ENCODE measurements around the gene DHRS2. TPM values are rescaled to one million over a fixed set of nuclear protein-coding genes. Genes with fewer than 3 reads are reported as not detected.
"Not testable (repeated sequence)": the region's sequence is repeated elsewhere in the genome, so short reads cannot be mapped to it uniquely, and the experiment has no call there.

The DHRS2 gene
- polyA plus RNA-seq (2013, experiment 1 of 2; ENCODE audit: insufficient read length) = 0.68 TPM
- polyA plus RNA-seq (2013, experiment 2 of 2; ENCODE audit: insufficient read length) = 0.17 TPM

GRCh38 chr14:23636317-23637211 lies at the start of gene DHRS2:
Gene DHRS2 (plus strand): TSS chr14:23636364. CDS start chr14:23638865, 2,501 bp downstream.
- no peak for DNase-seq

GRCh38 chr14:23588884-23589598 lies 47.1 kb upstream of the DHRS2 start:
- DNase-seq = peak; percentile 85

- no peak for DNase-seq
These were observed 46.6 kb upstream of the DHRS2 start for GRCh38 chr14:23589606-23590005.

GRCh38 chr14:23590198-23590597 lies 46.0 kb upstream of the DHRS2 start:
- no peak for DNase-seq

- DNase-seq = not testable (repeated sequence)
These were observed 42.0 kb upstream of the DHRS2 start for GRCh38 chr14:23594191-23594590.

- no peak for DNase-seq
These were observed 35.8 kb upstream of the DHRS2 start for GRCh38 chr14:23600322-23600707.

GRCh38 chr14:23600806-23601205 lies 35.4 kb upstream of the DHRS2 start:
- DNase-seq = no peak

- no peak for DNase-seq
These were observed 34.7 kb upstream of the DHRS2 start for GRCh38 chr14:23601424-23601823.

- no peak for DNase-seq
These were observed 34.4 kb upstream of the DHRS2 start for GRCh38 chr14:23601845-23602180.

- DNase-seq = no peak
These were observed 33.7 kb upstream of the DHRS2 start for GRCh38 chr14:23602181-23603095.

GRCh38 chr14:23603103-23603502 lies 33.1 kb upstream of the DHRS2 start:
- DNase-seq = no peak

- DNase-seq = no peak
These were observed 32.0 kb upstream of the DHRS2 start for GRCh38 chr14:23604148-23604547.

GRCh38 chr14:23604675-23605170 lies 31.4 kb upstream of the DHRS2 start:
- DNase-seq = no peak

GRCh38 chr14:23605931-23606585 lies 30.1 kb upstream of the DHRS2 start:
- peak; percentile 36 for DNase-seq

GRCh38 chr14:23608454-23608853 lies 27.7 kb upstream of the DHRS2 start:
- DNase-seq = no peak

- no peak for DNase-seq
These were observed 27.2 kb upstream of the DHRS2 start for GRCh38 chr14:23609001-23609400.

- not testable (repeated sequence) for DNase-seq
These were observed 26.6 kb upstream of the DHRS2 start for GRCh38 chr14:23609411-23610089.

- no peak for DNase-seq
These were observed 25.9 kb upstream of the DHRS2 start for GRCh38 chr14:23610090-23610814.

GRCh38 chr14:23610815-23611289 lies 25.3 kb upstream of the DHRS2 start:
- DNase-seq = no peak

GRCh38 chr14:23612354-23612732 lies 23.8 kb upstream of the DHRS2 start:
- no peak for DNase-seq
